Inflammatory macrophage treated with lipopolysaccharide for 4 hours (primary cell): ENCODE data around the gene CCNE1.
A peak's percentile ranks its signal among the peaks of the same experiment; 100 is the strongest.

Experiments used
- DNase-seq: peaks from one replicate; pipeline ENCODE4 v3.0.0-alpha.2; 2020

Gene CCNE1

DNA sequence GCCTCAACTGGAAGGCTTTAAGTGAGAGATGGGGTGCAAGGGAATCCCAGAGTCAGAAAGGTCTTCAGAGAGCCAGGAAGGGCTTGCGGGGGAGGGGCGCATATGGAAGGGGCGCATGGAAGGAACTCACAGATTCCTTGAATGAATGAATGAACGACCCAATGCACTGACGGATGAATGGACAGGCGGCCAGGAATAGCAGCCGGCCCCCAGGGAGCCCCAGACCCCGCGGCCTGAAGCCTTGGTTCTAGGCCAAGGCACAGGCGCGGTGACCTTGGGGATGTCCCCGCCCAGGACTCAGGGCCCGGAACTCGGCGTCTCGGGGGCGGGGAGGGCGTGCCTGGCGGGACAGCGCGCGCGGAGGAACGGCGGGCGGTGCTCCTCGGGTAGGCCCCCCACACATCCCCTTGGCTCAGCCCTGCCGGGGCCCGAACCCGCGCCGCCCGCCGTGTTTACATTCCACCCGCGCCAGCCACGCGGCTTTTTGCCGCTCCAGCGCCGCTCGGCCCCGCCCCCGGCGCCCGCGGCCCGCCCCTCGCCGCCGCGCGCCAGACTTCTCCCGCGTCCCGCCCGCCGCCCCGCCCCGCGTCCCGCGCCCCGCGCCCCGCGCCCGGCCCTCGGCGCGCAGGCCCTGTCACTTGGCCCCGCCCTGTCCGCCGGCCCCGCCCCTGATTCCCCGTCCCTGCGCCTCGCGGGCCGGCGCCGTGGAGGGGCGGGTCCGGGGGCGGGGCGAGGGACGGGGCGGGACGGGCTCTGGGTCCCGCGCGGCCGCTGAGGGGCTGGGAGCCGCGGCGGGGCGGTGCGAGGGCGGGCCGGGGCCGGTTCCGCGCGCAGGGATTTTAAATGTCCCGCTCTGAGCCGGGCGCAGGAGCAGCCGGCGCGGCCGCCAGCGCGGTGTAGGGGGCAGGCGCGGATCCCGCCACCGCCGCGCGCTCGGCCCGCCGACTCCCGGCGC lies at the start of gene CCNE1:
Gene CCNE1 (plus strand): TSS at position 867 of the 955 bp plus-strand sequence. CDS start 565 bp downstream, outside the sequence.
- DNase-seq = peak; percentile 92

DNA sequence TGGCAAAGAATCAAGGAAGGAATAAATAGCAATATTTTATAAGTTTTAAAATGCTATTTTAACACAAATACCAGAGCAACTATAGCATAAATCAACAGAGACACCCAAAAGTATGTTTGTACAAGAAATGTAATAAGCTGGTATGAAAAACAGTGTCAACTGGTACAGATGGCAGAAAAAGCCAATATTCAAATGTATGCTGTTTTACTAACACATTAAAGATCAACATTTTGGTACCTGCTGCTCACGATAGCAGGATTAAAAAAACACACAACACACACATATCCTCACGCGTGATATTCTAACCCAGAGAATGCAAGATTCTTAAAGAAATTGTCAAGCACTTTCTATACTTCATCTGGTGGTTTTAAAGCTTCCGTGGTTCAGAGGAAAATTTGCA lies 48.6 kb upstream of the CCNE1 start:
- DNase-seq = no peak

DNA sequence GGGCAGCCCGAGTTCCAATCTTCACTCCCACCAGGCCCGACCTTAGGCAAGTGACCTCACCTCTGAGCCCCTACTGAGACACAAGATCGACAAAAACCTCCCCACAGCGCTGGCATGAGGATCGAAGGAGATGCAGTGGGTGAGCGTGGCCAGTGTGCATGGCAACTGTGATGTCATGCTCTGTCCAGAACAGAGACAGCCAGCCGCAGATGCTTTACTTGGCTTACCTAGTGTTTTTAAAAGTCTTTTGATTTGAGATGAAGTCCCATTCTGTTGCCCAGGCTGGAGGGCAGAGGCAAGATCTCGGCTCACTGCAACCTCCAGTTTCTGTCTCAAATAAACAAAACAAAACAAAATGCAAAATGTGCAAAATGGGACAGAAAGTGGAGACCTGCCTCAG lies 47.4 kb upstream of the CCNE1 start:
- DNase-seq = no peak

DNA sequence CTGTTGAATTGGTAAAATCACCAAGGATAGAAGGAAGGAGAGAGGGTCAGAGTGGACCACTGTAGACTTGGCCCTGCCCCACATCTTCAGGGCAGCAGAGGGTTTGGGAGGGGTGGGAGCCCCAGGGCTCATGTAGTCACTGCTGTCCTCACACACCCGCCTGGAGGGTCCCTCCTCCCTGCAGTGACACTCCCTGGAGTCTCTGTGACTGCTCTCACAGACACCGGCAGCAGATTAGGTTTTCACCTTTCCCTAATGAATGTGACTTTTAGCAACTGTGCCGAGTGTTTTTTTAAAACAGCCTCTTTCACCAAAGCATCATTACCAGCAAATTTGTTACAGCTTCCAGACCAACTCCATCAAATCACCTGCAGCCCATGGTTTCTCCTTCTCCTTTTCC lies 45.7 kb upstream of the CCNE1 start:
- no peak for DNase-seq

DNA sequence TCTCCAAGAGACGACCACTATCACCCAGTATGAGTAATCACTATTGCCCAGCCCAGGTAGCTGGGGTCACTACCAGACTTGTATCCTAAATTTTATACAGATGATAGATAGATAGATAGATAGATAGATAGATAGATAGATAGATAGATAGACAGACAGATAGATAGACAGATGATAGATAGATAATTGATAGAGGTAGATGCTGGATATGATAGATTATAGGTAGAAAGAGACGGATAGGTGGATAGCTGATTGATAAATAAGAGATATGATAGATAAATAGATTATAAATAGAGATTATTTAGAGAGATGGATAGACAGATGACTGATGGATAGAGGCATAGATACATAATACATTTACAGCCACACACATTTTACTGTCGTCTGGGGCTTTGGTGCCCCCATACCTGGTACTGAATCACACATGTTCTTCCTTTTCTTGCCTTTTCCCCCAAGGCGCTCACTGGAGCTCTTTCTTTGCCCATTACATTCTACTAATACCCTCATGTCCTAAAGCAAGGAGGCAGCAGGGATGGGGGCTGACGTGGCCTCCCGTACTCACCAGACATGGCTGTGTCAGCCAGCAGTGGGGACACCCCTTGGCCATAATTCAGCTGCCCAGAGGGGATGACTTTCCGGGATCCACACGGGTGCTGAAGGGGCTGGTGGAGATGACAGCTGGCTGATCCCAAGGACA lies 44.6 kb upstream of the CCNE1 start:
- no peak for DNase-seq

DNA sequence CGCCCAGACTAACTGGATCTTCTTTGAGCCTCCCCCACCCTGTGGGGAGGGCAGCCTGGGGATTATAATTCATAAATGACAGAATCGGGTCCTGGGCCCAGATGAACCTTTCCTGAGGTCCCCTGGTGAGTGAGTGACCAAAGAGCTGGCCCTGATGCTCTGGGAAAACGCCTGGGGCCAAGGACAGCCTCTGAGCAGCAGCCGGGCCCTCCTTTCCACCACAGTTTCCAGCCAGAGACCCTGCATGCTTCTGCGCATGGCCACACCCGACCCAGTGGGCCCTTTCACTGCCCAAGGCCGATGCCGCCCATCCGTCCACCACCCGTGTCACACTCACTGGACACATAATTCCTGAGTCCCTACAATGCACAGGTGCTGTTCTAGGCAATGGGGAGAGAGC lies 43.6 kb upstream of the CCNE1 start:
- no peak for DNase-seq

DNA sequence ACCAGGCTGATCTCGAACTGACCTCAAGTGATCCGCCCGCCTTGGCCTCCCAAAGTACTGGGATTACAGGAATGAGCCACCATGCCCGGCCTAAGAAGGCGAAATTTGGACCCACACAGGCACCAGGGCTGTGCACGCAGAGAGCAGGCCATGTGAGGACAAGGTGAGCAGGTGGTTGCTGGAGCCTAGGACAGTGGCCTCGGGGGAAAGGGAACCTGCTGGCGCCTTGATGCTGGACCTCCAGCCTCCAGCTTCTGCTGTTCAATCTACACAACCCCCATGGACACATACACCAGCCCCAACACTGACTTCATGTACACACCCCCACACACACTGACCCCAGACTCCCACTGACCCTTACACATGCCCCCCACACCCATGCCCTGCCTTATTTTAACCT lies 41.8 kb upstream of the CCNE1 start:
- DNase-seq = no peak

DNA sequence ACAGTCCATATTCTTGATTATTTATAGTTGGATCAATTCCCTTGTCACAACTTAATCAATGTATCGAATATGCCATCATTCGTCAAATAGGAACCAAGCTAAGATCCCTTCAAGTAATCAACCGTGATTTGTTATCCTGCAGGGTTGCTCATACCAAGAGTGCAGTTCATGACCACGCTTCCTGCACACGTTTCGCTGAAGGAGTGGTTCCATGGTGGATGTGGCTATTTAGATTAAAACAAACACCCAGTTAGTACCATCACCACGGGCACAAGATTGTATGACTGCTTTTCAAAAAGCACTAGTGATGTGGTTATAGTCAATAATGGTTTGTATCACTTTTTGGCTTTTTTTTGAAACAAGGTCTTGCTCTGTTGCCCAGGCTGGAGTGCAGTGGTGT lies 41.1 kb upstream of the CCNE1 start:
- DNase-seq = no peak

DNA sequence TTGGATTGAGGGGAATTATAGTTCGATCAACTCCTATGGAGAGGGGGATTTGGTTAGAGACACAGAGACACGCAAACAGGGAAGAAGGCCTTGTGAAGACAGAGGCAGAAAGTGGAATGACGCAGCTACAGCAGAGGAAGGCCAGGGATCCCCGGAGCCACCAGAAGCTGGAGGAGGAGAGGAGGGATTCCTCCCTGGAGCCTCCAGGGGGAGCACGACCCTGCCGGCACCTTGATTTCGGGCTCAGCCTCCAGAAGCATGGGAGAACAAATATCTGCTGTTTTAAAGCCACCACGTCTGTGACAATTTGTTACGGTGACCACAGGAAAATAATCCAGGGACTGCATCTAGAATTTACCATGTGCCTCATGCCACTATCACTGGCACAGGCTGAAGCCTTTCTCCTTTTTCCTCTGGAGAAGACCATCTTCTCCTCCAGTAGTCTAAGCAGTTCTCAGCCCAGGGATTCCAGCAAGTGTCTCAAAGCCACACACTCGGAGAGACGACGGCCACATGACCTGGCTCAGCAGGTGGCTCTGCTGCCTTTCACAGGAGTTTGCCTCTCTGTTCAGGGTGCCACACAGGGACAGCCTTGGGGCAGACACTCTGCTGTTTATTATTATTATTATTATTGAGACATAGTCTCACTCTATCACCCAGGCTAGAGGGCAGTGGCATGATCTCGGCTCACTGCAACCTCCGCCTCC lies 39.9 kb upstream of the CCNE1 start:
- peak; percentile 23 for DNase-seq

DNA sequence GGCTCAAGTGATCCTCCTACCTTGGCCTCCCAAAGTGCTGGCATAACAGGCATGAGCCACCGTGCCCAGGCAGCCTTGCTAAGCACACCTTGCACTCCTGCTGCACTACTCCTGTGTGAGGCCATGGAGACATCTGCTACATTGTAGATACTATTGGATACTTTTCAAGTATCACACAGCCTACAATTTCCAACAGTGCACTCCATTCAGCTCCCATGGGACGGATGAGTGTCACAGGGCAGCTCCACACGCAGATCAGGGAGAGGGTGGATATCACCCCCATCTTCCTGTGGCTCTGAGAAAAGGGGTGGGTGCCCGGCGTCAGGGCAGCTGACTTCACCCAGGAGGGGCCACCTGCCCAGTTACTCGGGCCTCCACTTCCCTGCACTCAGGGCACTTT lies 39.1 kb upstream of the CCNE1 start:
- DNase-seq = no peak

DNA sequence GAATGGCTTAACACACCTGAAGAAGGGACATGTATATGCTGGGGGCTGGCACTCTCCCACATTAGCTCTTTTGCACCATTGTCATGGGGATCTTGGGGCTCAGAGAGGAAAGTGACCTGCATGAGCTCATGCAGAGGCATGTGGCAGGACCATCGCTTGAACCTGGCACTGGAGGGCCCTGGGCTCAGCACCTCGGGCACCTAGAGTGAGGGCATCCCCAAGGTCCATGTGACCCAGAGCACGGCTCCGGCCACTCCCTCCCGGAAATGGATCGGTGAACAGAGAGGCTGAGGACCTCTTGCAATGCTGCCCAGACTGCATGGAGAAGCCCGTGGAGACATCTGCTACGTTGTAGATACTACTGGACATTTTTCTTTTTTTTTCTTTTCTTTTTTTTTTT lies 38.6 kb upstream of the CCNE1 start:
- DNase-seq = no peak

DNA sequence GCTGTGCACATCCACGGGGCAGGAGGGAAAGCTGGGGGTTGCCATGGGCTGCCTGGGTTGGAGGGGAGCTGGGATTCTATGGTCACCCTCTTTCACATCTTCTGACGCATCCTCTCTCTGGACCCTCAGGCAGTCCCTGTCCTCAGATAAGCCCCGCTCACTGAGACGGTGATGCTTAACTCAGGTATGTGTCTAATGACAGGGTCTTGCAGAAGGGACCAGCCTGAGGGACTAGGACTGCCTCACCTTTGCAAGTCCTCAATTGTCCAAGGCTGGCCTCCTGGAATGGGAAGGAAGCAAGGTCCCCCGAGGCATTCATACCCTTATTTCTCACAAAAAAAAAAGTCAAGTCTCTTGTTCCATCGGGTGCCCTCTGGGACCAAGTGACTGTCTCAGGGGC lies 37.7 kb upstream of the CCNE1 start:
- DNase-seq = no peak

DNA sequence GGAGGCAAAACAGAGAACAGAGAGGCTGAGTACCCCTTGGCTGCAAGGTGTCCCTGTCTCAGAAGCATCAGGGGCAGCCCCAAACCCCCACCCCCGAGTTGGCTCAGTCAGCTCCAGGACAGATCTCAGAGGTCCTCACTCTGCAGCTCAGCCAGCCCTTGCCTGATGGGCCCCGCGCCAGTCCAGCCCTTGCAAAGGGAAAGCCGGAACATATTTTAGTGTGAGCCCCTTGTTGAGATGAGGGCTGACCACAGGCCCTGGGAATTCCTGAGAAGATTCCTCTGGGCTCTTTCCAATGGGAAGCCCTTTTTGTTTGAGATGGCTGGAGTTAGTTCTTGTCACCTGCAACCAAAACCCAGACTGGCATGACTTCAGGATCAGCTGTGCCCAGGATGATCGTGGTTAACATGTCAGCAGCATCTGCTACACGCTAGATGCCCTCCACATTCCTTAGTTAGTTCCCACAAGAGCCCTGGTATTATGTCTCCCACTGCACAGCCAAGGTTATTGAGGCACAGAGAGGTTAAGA lies 33.9 kb upstream of the CCNE1 start:
- DNase-seq = no peak

DNA sequence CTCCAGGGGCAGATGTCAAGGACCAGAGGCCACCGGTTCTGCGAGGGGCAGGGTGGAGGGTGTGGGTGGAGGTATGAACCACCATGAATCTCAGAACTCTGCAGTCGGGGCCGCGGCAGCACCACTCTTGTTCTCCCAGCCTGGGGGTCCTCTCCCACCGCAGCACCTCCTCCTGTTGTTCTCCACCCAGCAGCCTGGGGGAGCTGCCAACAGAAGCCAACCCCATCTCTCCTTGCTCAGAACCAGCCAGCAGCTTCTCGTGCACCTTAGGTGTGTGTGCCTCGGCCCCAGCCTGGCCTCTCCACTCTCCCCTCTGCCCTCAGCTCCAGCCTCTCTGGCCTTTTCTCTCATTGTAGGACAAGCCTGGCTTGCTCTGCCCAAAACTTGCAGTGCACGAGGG lies 31.9 kb upstream of the CCNE1 start:
- no peak for DNase-seq

DNA sequence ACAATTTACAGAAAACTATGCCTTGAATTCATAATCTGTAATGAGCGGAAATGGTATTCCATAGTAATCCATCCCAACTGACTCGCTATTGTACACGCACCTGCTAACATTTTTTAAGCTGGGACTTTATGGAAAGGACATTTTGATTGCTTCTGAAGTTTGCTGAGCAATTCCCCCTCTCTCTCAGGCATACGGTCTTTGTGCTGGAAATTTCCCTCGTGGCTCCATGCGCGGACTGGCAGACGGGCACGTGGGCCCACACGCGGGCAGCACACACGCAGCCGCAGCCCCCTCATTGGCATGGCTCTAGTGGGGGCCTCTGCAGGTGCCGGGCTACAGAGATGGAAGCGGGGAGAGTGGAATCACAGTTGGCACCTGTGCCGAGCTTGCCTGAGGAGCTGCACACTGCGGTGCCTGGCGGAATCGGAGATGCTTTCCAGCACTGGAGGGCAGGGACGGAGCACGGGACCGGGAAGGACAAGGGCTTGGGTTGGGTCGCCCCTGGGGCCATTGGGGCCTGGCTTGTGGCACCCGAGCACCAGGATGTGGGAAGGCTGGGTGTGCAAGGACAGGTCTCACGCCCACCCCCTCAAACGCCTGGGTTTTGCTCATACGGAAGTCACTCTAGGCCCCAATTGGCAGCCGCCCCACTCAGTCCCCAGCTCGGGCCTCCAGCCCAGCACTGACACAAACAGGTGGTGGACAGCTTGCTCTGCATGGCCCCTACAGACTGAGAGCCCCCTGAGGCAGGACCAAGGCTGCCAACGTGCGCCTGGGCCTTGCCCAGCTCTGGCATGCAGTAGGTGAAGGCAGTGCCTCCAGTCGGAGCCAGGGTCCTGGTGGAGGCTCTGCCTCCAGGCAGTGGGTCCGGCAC lies 30.2 kb upstream of the CCNE1 start:
- DNase-seq = no peak

DNA sequence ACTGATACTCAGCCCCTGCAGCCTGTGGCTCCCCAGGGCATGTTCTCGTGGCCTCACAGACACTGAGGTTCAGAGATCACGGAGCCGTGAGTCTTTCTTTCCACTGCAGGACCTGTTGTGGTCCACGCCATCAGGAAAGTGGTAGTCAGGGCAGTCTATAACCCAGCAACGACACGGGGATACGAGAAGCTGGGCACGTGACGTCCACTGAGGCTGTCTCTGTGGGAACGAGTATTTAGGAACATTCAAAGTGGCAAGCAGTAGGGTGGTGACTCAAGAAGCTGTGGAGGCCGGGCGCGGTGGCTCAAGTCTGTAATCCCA lies 29.6 kb upstream of the CCNE1 start:
- no peak for DNase-seq

DNA sequence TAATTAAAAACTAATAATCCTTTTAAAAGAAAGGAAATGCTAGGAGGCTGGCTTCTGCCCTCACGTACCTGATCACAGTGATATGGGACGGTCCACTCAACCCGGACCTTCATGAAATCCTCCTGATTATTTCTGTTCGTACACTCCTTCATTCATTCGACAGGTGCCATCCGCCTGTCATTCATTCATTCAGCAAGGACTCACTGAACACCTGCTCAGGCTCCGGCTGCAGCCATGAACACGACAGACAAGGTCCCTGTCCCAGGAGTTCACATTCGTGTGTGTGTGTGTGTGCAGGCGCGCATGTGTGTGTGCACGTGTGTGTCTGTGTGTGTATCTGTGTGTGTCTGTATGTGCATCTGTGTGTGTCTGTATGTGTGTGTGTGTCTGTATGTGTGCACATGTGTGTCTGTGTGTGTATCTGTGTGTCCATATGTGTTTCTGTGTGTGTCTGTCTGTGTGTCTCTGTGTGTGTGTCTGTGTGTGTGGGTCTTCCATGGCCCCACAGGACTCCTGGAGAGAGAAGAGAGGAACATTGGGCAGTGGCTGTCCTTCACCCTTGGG lies 28.1 kb upstream of the CCNE1 start:
- no peak for DNase-seq

DNA sequence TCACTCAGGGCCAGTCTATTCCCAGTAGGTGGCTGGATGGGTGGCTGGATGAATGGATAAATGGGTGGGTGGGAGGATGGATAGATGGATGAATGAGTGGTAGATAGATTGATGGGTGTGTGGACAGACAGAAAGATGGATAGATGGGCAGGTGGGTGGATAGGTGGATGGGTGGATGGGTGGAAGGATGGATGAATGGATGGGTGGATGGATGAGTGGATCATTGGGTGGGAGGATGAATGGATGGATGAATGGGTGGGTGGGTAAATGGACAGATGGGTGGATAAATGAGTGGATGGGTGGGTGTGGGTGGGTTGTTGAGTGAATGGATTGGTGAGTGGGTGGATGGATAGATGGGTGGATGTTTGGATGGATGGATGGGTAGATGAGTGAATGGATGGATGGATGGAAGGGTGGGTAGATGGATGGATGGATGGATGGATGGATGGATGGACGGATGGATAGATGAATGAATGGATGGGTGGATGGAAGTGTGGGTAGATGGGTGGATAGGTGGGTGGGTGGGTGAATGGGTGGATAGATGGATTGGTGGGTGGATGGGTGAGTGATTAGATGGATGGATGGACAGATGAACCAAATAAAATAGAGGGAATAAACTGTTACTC lies 27.1 kb upstream of the CCNE1 start:
- no peak for DNase-seq

DNA sequence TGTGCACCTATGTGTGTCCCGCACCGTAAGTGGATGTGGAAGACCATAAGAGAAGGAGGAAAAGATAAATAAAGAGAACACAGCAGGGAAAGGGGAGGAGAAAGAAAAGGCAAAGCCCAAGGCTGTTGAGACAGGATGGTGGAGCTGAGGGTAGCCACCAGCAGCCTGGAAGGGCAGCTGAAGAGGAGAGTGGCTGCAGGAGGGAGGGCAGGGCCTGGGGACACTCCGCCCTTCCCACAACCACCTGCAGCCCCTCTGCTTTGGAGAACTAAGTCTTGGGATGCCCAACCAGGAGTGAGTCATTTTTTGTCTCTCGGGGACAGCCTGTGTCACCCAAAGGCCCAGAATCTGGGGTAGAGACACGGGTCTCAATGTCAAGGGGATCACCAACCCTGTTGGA lies 26.4 kb upstream of the CCNE1 start:
- DNase-seq = no peak

DNA sequence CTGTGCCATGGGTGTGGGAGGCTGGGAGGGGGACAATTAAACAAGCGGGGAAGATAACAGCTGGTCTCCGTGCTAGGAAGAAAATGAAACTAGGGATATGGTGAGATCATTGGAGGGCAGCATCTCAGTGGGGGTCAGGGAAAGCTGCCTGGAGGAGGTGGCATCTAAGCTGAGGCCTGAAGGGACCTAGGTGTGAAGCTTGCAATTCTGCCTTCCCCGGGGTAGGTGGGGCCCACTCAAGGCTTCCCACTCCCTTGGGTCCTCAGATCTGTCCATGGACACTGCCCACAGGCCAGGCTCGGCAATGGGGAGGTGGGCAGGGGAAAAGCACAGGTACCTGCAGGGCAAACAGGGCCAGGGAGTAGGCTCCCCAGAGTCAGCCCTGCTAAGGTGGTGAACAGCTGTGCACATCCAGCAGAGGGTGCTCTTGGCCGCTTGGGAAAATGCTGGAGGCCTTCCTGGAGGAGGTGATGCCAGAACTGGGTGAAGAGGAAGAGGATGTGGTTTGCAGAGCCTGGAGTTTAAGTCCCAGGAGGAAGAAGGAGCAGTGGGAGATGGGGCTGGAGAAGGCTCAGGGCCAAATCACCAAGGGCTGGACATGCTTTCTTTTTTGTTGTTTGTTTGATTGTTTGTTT lies 25.7 kb upstream of the CCNE1 start:
- peak; percentile 14 for DNase-seq

DNA sequence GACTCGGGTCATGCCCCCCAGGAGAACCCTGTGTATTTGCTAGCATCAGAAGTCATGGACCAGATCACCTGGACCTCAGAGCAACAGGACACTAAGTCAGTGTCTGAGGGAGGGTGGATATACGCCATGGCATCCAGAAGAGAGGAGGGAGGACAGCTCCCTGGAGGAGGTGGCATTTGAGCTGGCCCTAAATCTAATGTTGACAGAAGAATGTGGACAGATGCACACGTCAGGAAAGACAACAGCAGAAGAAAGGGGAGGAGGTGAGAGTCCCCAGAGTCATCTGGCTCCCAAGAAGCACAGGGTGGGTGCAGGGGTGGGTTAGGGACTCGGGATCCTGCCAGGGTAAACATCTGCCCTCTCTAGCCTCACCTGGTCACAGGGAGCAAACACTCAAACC lies 24.5 kb upstream of the CCNE1 start:
- no peak for DNase-seq
